Uterus (tissue), 4 donors: ENCODE results near the gene LSM6. TPM values are rescaled to one million over a fixed set of nuclear protein-coding genes. Genes with fewer than 3 reads are reported as not detected.

Experiments
- DNase-seq, 2 donors: peaks; one replicate each; pipeline ENCODE4 v3.0.0-alpha.2; 2019 to 2020
- H3K27ac ChIP-seq, 2 donors: fragments of 200-600 bp; sonication (generic); 1 replicate in 1 of 2; 2 replicates in 1 of 2; pipeline ENCODE4 v1.5.1; 2016 to 2018
- H3K27me3 ChIP-seq, 2 donors: fragments of 200-600 bp; sonication (generic); one replicate each; pipeline ENCODE4 v1.5.1; 2018 to 2019; ENCODE audit warnings: control low read depth in 1 of 2
- H3K36me3 ChIP-seq, 2 donors: fragments of 200-600 bp; sonication (generic); one replicate each; pipeline ENCODE4 v1.5.1; 2019; ENCODE audit warnings: control low read depth in 1 of 2
- H3K4me1 ChIP-seq, 2 donors: fragments of 200-600 bp; sonication (generic); one replicate each; pipeline ENCODE4 v1.5.1; 2018 to 2019; ENCODE audit warnings: control low read depth in 1 of 2
- H3K4me3 ChIP-seq, 2 donors: fragments of 200-600 bp; sonication (generic); 1 replicate in 1 of 2; 2 replicates in 1 of 2; pipeline ENCODE4 v1.5.1; 2018 to 2019; ENCODE audit warnings: mild to moderate bottlenecking in 1 of 2
- H3K9me3 ChIP-seq, 2 donors: fragments of 200-600 bp; sonication (generic); one replicate each; pipeline ENCODE4 v1.5.1; 2019; ENCODE audit warnings: control low read depth in 1 of 2
- CTCF ChIP-seq, 4 experiments: fragments of 200-600 bp in 2 of 4; fragments of 450-650 bp in 2 of 4; sonication (generic) in 2 of 4; IDR thresholded peaks; one replicate each; pipeline ENCODE4 v1.5.1; 2016 to 2019; ENCODE audit warnings: antibody characterized with exemption in 4 of 4, mild to moderate bottlenecking in 2 of 4, moderate library complexity in 1 of 4
- POLR2A ChIP-seq, 2 donors: fragments of 450-650 bp; IDR thresholded peaks; one replicate each; pipeline ENCODE4 v1.6.1; 2016; ENCODE audit warnings: antibody characterized with exemption in 2 of 2, mild to moderate bottlenecking in 1 of 2, moderate library complexity in 1 of 2
- intact Hi-C: fragments of 100-400 bp; cut with DNase I; formaldehyde crosslinking; loops from one replicate; pipeline ENCODE4 v1.15.1; 2023; ENCODE audit warnings: low total_unique reads
- total RNA-seq, 4 donors: library from RNA; depleted of rRNA in 3 of 4; stranded (reverse); fragments of >200 nt in 3 of 4; gene quantifications; one replicate each; pipeline versions ENCODE4 v1.1.0 to v1.2.4, GENCODE V29; 2014 to 2023
- donor health status: DM: yes; HTN: yes; CAD: no.

Gene LSM6
- total RNA-seq = 10 to 100 TPM in 3 of 4 donors, 1 to 10 TPM in 1; 8.7 to 56.8 (median 31.2) TPM

- no peaks in the 10 kb centered on the region for H3K36me3 ChIP-seq
- H3K27ac ChIP-seq = peak within 1 kb of the TSS; percentile 83 to 98
- peaks cover 0 to 10% of the 10 kb centered on the region in 2 donors for H3K4me1 ChIP-seq
- H3K9me3 ChIP-seq = no peaks in the 10 kb centered on the region
- peak in 2 of 4 experiments; percentile 9 to 27 for TF ChIP-seq CTCF (IDR thresholded peaks at IDR 0.05)
- TF ChIP-seq POLR2A (IDR thresholded peaks at IDR 0.05) = peak; percentile 35 to 75
- peak; percentile 88 to 89 for DNase-seq
- peak within 1 kb of the TSS; percentile 72 to 93 for H3K4me3 ChIP-seq
- intact Hi-C loops = no loop called here
- no peaks in the 10 kb centered on the region for H3K27me3 ChIP-seq
Measured at GRCh38 chr4:146175541-146176453, at the start of gene LSM6. Gene LSM6, plus strand, starts transcription at chr4:146175718. Its CDS starts 7,204 bp downstream, at chr4:146182922.

GRCh38 chr4:146132445-146132844, 43.1 kb upstream of the LSM6 start:
- no peak for DNase-seq
- intact Hi-C loops = no loop called here
- no peaks in the 10 kb centered on the region for H3K36me3 ChIP-seq
- TF ChIP-seq CTCF (IDR thresholded peaks at IDR 0.05) = no peak
- TF ChIP-seq POLR2A (IDR thresholded peaks at IDR 0.05) = no peak
- no peaks in the 10 kb centered on the region for H3K9me3 ChIP-seq
- no peak overlapping the region for H3K4me3 ChIP-seq
- no peaks in the 10 kb centered on the region for H3K27me3 ChIP-seq
- no peaks in the 10 kb centered on the region for H3K4me1 ChIP-seq
- H3K27ac ChIP-seq = no peak overlapping the region

- no peaks in the 10 kb centered on the region for H3K27me3 ChIP-seq
- no peak for TF ChIP-seq POLR2A (IDR thresholded peaks at IDR 0.05)
- TF ChIP-seq CTCF (IDR thresholded peaks at IDR 0.05) = no peak
- no peaks in the 10 kb centered on the region for H3K36me3 ChIP-seq
- no peak overlapping the region for H3K27ac ChIP-seq
- H3K9me3 ChIP-seq = no peaks in the 10 kb centered on the region
- intact Hi-C loops = no loop called here
- no peak for DNase-seq
- H3K4me1 ChIP-seq = no peaks in the 10 kb centered on the region
- H3K4me3 ChIP-seq = no peak overlapping the region
Measured at GRCh38 chr4:146134761-146135445, 40.6 kb upstream of the LSM6 start.

- intact Hi-C loops = no loop called here
- DNase-seq = no peak
- Histone ChIP-seq H3K4me3 (no peak overlapping the region), H3K27ac (no peak overlapping the region), H3K9me3 (no peaks in the 10 kb centered on the region), H3K27me3 (no peaks in the 10 kb centered on the region), H3K36me3 (no peaks in the 10 kb centered on the region), H3K4me1 (no peaks in the 10 kb centered on the region)
- TF ChIP-seq POLR2A (IDR thresholded peaks at IDR 0.05) (no peak), CTCF (IDR thresholded peaks at IDR 0.05) (no peak)
Measured at GRCh38 chr4:146135941-146136340, 39.6 kb upstream of the LSM6 start.

- TF ChIP-seq POLR2A (IDR thresholded peaks at IDR 0.05) = no peak
- TF ChIP-seq CTCF (IDR thresholded peaks at IDR 0.05) = no peak
Measured at GRCh38 chr4:146142768-146143167, 32.8 kb upstream of the LSM6 start.

More at GRCh38 chr4:146142768-146143167, 32.8 kb upstream of the LSM6 start:
- DNase-seq = no peak
- intact Hi-C loops = no loop called here
- H3K9me3 ChIP-seq = no peaks in the 10 kb centered on the region
- H3K4me3 ChIP-seq = no peak overlapping the region
- H3K27me3 ChIP-seq = no peaks in the 10 kb centered on the region
- H3K4me1 ChIP-seq = no peaks in the 10 kb centered on the region
- no peak overlapping the region for H3K27ac ChIP-seq
- H3K36me3 ChIP-seq = no peaks in the 10 kb centered on the region
